22Rv1 (cell line): ENCODE results near the gene ANKRD39.

Source experiments
- ZFX ChIP-seq: fragments of 450-650 bp; IDR thresholded peaks from 2 replicates; pipeline ENCODE4 v1.6.1; 2017; ENCODE audit warnings: antibody characterized with exemption, borderline replicate concordance
- TF ChIP-seq, protein P1 (sequence below): fragments of 450-650 bp; IDR thresholded peaks from 2 replicates; pipeline ENCODE4 v1.5.1; 2017; ENCODE audit warnings: mild to moderate bottlenecking

DNA sequence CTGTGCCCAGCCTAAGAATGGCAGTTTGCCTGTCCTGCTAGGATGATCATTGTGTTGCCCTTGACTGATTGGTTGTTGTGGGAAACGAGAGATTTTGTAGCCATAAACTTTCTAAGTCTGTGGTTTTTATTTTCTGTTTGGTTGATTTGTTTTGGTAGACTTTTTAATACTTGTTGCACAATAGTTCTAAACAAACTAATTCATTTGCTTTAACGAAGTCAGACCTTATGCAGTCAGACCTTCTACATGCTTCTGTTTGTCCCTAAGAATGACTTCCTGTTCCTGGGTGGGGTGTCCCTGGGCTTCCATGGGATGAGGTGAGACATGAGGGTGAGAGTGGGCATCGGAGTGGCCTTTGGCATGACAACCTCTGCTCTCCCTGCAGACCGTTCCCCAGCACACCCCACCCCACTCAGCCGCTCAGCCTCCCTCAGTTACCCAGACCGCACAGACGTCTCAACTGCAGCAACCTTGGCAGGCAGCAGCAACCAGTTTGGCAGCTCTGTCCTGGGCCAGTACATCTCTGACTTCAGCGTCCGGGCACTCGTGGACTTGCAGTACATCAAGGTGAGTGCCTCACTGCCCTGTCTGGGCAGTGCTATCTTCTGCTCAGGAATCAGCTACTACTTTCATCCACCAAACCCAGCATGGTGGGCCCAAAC is 49.5 kb downstream of the ANKRD39 start:
- TF ChIP-seq, protein P1, sequence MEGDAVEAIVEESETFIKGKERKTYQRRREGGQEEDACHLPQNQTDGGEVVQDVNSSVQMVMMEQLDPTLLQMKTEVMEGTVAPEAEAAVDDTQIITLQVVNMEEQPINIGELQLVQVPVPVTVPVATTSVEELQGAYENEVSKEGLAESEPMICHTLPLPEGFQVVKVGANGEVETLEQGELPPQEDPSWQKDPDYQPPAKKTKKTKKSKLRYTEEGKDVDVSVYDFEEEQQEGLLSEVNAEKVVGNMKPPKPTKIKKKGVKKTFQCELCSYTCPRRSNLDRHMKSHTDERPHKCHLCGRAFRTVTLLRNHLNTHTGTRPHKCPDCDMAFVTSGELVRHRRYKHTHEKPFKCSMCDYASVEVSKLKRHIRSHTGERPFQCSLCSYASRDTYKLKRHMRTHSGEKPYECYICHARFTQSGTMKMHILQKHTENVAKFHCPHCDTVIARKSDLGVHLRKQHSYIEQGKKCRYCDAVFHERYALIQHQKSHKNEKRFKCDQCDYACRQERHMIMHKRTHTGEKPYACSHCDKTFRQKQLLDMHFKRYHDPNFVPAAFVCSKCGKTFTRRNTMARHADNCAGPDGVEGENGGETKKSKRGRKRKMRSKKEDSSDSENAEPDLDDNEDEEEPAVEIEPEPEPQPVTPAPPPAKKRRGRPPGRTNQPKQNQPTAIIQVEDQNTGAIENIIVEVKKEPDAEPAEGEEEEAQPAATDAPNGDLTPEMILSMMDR: no peak
- TF ChIP-seq ZFX: no peak
